ENCODE measurements around the gene SEMA5A.

The SEMA5A gene

GRCh38 chr5:9460885-9461645 lies 84.8 kb downstream of the SEMA5A start:
- Mint-ChIP-seq H3K4me3 (no peak overlapping the region), H3K36me3 (no peaks in the 10 kb centered on the region), H3K4me1 (no peaks in the 10 kb centered on the region), H3K27ac (no peak overlapping the region), H3K9me3 (peaks cover 0 to 10% of the 10 kb centered on the region in 2 donors), H3K27me3 (no peaks in the 10 kb centered on the region)
- no peak for DNase-seq
- ATAC-seq (replicated peaks): no peak

- DNase-seq (no peak), ATAC-seq (replicated peaks) (no peak)
- Mint-ChIP-seq H3K27ac (no peak overlapping the region), H3K9me3 (peaks cover 0 to 5% of the 10 kb centered on the region in 2 donors), H3K27me3 (no peaks in the 10 kb centered on the region), H3K4me1 (no peaks in the 10 kb centered on the region), H3K36me3 (no peaks in the 10 kb centered on the region), H3K4me3 (no peak overlapping the region)
Observed at GRCh38 chr5:9456435-9457042, 89.3 kb downstream of the SEMA5A start.

GRCh38 chr5:9455826-9456434 lies 89.9 kb downstream of the SEMA5A start:
- H3K27ac Mint-ChIP-seq: no peak overlapping the region
- H3K9me3 Mint-ChIP-seq: peaks cover 0 to 4% of the 10 kb centered on the region in 2 donors
- H3K27me3 Mint-ChIP-seq: no peaks in the 10 kb centered on the region
- DNase-seq (no peak), ATAC-seq (replicated peaks) (no peak)
- no peaks in the 10 kb centered on the region for H3K36me3 Mint-ChIP-seq
- H3K4me3 Mint-ChIP-seq: no peak overlapping the region
- no peaks in the 10 kb centered on the region for H3K4me1 Mint-ChIP-seq

GRCh38 chr5:9454491-9454890 lies 91.4 kb downstream of the SEMA5A start:
- Mint-ChIP-seq H3K27me3 (no peaks in the 10 kb centered on the region), H3K9me3 (peaks cover 0 to 3% of the 10 kb centered on the region in 2 donors), H3K4me3 (no peak overlapping the region), H3K27ac (no peak overlapping the region), H3K36me3 (no peaks in the 10 kb centered on the region), H3K4me1 (no peaks in the 10 kb centered on the region)
- ATAC-seq (replicated peaks) (no peak), DNase-seq (no peak)

- Mint-ChIP-seq H3K4me3 (no peak overlapping the region), H3K27me3 (no peaks in the 10 kb centered on the region), H3K27ac (no peak overlapping the region)
Observed at GRCh38 chr5:9454012-9454481, 91.8 kb downstream of the SEMA5A start.

GRCh38 chr5:9453480-9454011 lies 92.3 kb downstream of the SEMA5A start:
- Mint-ChIP-seq H3K36me3 (no peaks in the 10 kb centered on the region), H3K27ac (no peak overlapping the region), H3K9me3 (peaks cover 3 to 9% of the 10 kb centered on the region in 2 donors), H3K4me1 (no peaks in the 10 kb centered on the region), H3K4me3 (no peak overlapping the region), H3K27me3 (no peaks in the 10 kb centered on the region)
- ATAC-seq (replicated peaks): no peak
- DNase-seq: no peak

More at GRCh38 chr5:9454012-9454481, 91.8 kb downstream of the SEMA5A start:
- ATAC-seq (replicated peaks) (no peak), DNase-seq (no peak)
- peaks cover 0 to 6% of the 10 kb centered on the region in 2 donors for H3K9me3 Mint-ChIP-seq
- H3K36me3 Mint-ChIP-seq: no peaks in the 10 kb centered on the region
- no peaks in the 10 kb centered on the region for H3K4me1 Mint-ChIP-seq

- Mint-ChIP-seq H3K36me3 (no peaks in the 10 kb centered on the region), H3K27me3 (no peaks in the 10 kb centered on the region), H3K4me1 (no peaks in the 10 kb centered on the region), H3K9me3 (peaks cover 5 to 7% of the 10 kb centered on the region in 2 donors), H3K4me3 (no peak overlapping the region), H3K27ac (no peak overlapping the region)
- DNase-seq: no peak
- no peak for ATAC-seq (replicated peaks)
Observed at GRCh38 chr5:9452181-9452580, 93.7 kb downstream of the SEMA5A start.

- DNase-seq (no peak), ATAC-seq (replicated peaks) (no peak)
- no peaks in the 10 kb centered on the region for H3K4me1 Mint-ChIP-seq
- no peak overlapping the region for H3K4me3 Mint-ChIP-seq
- no peaks in the 10 kb centered on the region for H3K36me3 Mint-ChIP-seq
- no peak overlapping the region for H3K27ac Mint-ChIP-seq
- peaks cover 5 to 7% of the 10 kb centered on the region in 2 donors for H3K9me3 Mint-ChIP-seq
- H3K27me3 Mint-ChIP-seq: no peaks in the 10 kb centered on the region
Observed at GRCh38 chr5:9451037-9451436, 94.8 kb downstream of the SEMA5A start.

- no peak for DNase-seq
- ATAC-seq (replicated peaks): no peak
- H3K9me3 Mint-ChIP-seq: peaks cover 12 to 13% of the 10 kb centered on the region in 2 donors
- no peaks in the 10 kb centered on the region for H3K27me3 Mint-ChIP-seq
- H3K36me3 Mint-ChIP-seq: no peaks in the 10 kb centered on the region
- no peak overlapping the region for H3K4me3 Mint-ChIP-seq
- H3K27ac Mint-ChIP-seq: no peak overlapping the region
- H3K4me1 Mint-ChIP-seq: no peaks in the 10 kb centered on the region
Observed at GRCh38 chr5:9447691-9448090, 98.2 kb downstream of the SEMA5A start.

- H3K27me3 Mint-ChIP-seq: no peaks in the 10 kb centered on the region
- DNase-seq: no peak
- H3K4me3 Mint-ChIP-seq: no peak overlapping the region
- ATAC-seq (replicated peaks): no peak
- H3K9me3 Mint-ChIP-seq: peaks cover 12 to 18% of the 10 kb centered on the region in 2 donors
- no peak overlapping the region for H3K27ac Mint-ChIP-seq
- no peaks in the 10 kb centered on the region for H3K4me1 Mint-ChIP-seq
- H3K36me3 Mint-ChIP-seq: no peaks in the 10 kb centered on the region
Observed at GRCh38 chr5:9445826-9446388, 100.0 kb downstream of the SEMA5A start.

- Mint-ChIP-seq H3K4me1 (no peaks in the 10 kb centered on the region), H3K4me3 (no peak overlapping the region), H3K36me3 (no peaks in the 10 kb centered on the region), H3K27ac (no peak overlapping the region), H3K27me3 (no peaks in the 10 kb centered on the region), H3K9me3 (peaks cover 12 to 18% of the 10 kb centered on the region in 2 donors)
- ATAC-seq (replicated peaks) (no peak), DNase-seq (no peak)
Observed at GRCh38 chr5:9444346-9444745, 101.5 kb downstream of the SEMA5A start.

GRCh38 chr5:9441610-9442009 lies 104.3 kb downstream of the SEMA5A start:
- Mint-ChIP-seq H3K9me3 (peaks cover 7 to 11% of the 10 kb centered on the region in 2 donors), H3K36me3 (no peaks in the 10 kb centered on the region), H3K27me3 (no peaks in the 10 kb centered on the region), H3K4me1 (no peaks in the 10 kb centered on the region), H3K27ac (no peak overlapping the region), H3K4me3 (no peak overlapping the region)
- DNase-seq (no peak), ATAC-seq (replicated peaks) (no peak)

- DNase-seq (no peak), ATAC-seq (replicated peaks) (no peak)
- Mint-ChIP-seq H3K4me1 (no peaks in the 10 kb centered on the region), H3K9me3 (peaks cover 7 to 11% of the 10 kb centered on the region in 2 donors), H3K36me3 (no peaks in the 10 kb centered on the region), H3K27ac (no peak overlapping the region), H3K27me3 (no peaks in the 10 kb centered on the region), H3K4me3 (no peak overlapping the region)
Observed at GRCh38 chr5:9440517-9440916, 105.4 kb downstream of the SEMA5A start.

- Mint-ChIP-seq H3K36me3 (no peaks in the 10 kb centered on the region), H3K9me3 (peaks cover 6 to 10% of the 10 kb centered on the region in 2 donors), H3K4me3 (no peak overlapping the region), H3K27me3 (no peaks in the 10 kb centered on the region), H3K27ac (no peak overlapping the region), H3K4me1 (no peaks in the 10 kb centered on the region)
- ATAC-seq (replicated peaks) (no peak), DNase-seq (no peak)
Observed at GRCh38 chr5:9439531-9440292, 106.2 kb downstream of the SEMA5A start.

Measured in stimulated activated naive B cell treated with anti-CD40 and anti-IgM and Interleukin-4, amounts not matched to agents 10 μg/mL and 1 μg/mL and 100 μg/mL, for 72 hours (primary cell).